Erythroblast (primary cell): Measurements from ENCODE around the gene SLC5A10.

Experiments used
- GATA1 ChIP-seq: IDR thresholded peaks from 2 replicates; pipeline ENCODE4 v1.6.1; 2011; ENCODE audit warnings: low read depth, mild to moderate bottlenecking, control low read depth, low read length, moderate library complexity
- POLR2A ChIP-seq: IDR thresholded peaks from 2 replicates; pipeline ENCODE4 v1.6.1; 2011; ENCODE audit warnings: mild to moderate bottlenecking, low read length

DNA sequence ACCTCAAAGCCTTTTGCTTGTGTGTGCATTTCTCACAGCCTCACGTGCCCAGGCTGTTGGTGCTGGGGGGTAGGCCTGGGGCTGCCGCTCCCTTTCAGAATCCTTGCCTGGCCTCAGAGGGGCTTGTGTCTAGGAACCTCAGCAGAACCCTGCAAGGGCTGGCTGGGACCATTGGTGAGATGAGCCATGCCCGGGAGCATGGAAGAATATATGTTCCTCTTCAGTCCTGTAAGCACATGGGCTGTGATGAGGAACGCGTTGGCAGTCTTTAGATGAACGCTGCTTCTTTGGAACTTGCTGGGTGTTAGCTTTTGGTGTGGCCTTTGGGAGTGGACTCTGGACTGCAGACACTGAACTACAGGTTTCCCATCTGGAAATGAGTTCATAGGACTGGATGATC, 32.0 kb upstream of the SLC5A10 start:
- no peak for TF ChIP-seq POLR2A
- no peak for TF ChIP-seq GATA1
